Esophagus squamous epithelium (tissue), 5 donors: ENCODE results near the gene CDK11B. TPM values are rescaled to one million over a fixed set of nuclear protein-coding genes. Genes with fewer than 3 reads are reported as not detected.

ENCODE experiments used
- DNase-seq: peaks from one replicate; lab custom pipeline; 2025; lab: John Stamatoyannopoulos, UW
- H3K27ac ChIP-seq, 4 donors: fragments of 200-600 bp; sonication (generic); one replicate each; pipeline ENCODE4 v1.5.1; 2016 to 2019; ENCODE audit warnings: mild to moderate bottlenecking in 1 of 4
- H3K27me3 ChIP-seq, 4 donors: fragments of 200-600 bp; sonication (generic); 1 replicate in 3 of 4; 2 replicates in 1 of 4; pipeline versions ENCODE4 v1.5.1 to v1.6.0; 2017 to 2021; ENCODE audit warnings: antibody characterized with exemption in 1 of 4
- H3K36me3 ChIP-seq, 3 donors: fragments of 200-600 bp; sonication (generic); one replicate each; pipeline ENCODE4 v1.5.1; 2016 to 2019
- H3K4me1 ChIP-seq, 3 donors: fragments of 200-600 bp; sonication (generic); one replicate each; pipeline ENCODE4 v1.5.1; 2017 to 2019
- H3K4me3 ChIP-seq, 4 donors: fragments of 200-600 bp; sonication (generic); 1 replicate in 3 of 4; 2 replicates in 1 of 4; pipeline ENCODE4 v1.5.1; 2016 to 2019; ENCODE audit warnings: mild to moderate bottlenecking in 2 of 4, moderate library complexity in 1 of 4
- H3K9me3 ChIP-seq, 3 donors: fragments of 200-600 bp; sonication (generic); one replicate each; pipeline ENCODE4 v1.5.1; 2016 to 2019
- CTCF ChIP-seq, 6 experiments: fragments of 450-650 bp in 4 of 6; fragments of 200-600 bp in 2 of 6; sonication (generic) in 2 of 6; IDR thresholded peaks; one replicate each; pipeline ENCODE4 v1.5.1; 2016 to 2019; ENCODE audit warnings: antibody characterized with exemption in 6 of 6, mild to moderate bottlenecking in 4 of 6, moderate library complexity in 4 of 6
- POLR2A ChIP-seq, 4 donors: fragments of 450-650 bp; IDR thresholded peaks; one replicate each; pipeline ENCODE4 v1.6.1; 2017; ENCODE audit warnings: antibody characterized with exemption in 4 of 4, mild to moderate bottlenecking in 4 of 4, moderate library complexity in 3 of 4
- WGBS, 2 donors: methylation state at CpG; one replicate each; pipeline ENCODE4 v1.1.5; 2018; 5-methylcytosine and 5-hydroxymethylcytosine counted together
- intact Hi-C: fragments of 100-400 bp; cut with DNase I; formaldehyde crosslinking; loops from one replicate; pipeline ENCODE4 v1.15.0; 2022
- total RNA-seq, 4 donors: library from RNA; depleted of rRNA; stranded (reverse); fragments of >200 nt; gene quantifications; one replicate each; pipeline ENCODE4 v1.1.0, GENCODE V29; 2016
- donor health status: DM: yes; HTN: yes; CAD: no.

Gene CDK11B
- total RNA-seq, 4 donors from 2014 or later: 10.1 to 17.2 (median 13.7) TPM

GRCh38 chr1:1622788-1623094 lies 36.1 kb downstream of the CDK11B start:
- H3K27ac ChIP-seq: peak overlapping the region in 3 of 4 donors; percentile 30 to 63 (median 59)
- 94 to 97% methylated on average over 6 to 9 of the region's 17 CpGs for WGBS, 2 donors
- peaks cover 8 to 62% (median 10%) of the 10 kb centered on the region in 3 donors for H3K4me1 ChIP-seq
- H3K27me3 ChIP-seq: no peaks in the 10 kb centered on the region
- intact Hi-C loops: no loop called here
- no peak for DNase-seq
- TF ChIP-seq CTCF (IDR thresholded peaks at IDR 0.05): no peak
- no peak for TF ChIP-seq POLR2A (IDR thresholded peaks at IDR 0.05)
- no peaks in the 10 kb centered on the region for H3K9me3 ChIP-seq
- peaks cover 0 to 46% (median 3%) of the 10 kb centered on the region in 3 donors for H3K36me3 ChIP-seq
- no peak overlapping the region for H3K4me3 ChIP-seq

- intact Hi-C loops: no loop called here
- Histone ChIP-seq H3K9me3 (no peaks in the 10 kb centered on the region), H3K4me3 (no peak overlapping the region), H3K27ac (peak overlapping the region in 3 of 4 donors; percentile 42 to 63 (median 59)), H3K4me1 (peaks cover 10 to 64% (median 11%) of the 10 kb centered on the region in 3 donors), H3K27me3 (no peaks in the 10 kb centered on the region), H3K36me3 (peaks cover 0 to 51% (median 3%) of the 10 kb centered on the region in 3 donors)
- TF ChIP-seq CTCF (IDR thresholded peaks at IDR 0.05) (no peak), POLR2A (IDR thresholded peaks at IDR 0.05) (no peak)
- no peak for DNase-seq
- 48 to 67% methylated on average over 3 to 5 of the region's 21 CpGs for WGBS, 2 donors
These were observed 36.6 kb downstream of the CDK11B start for GRCh38 chr1:1622010-1622787.

GRCh38 chr1:1621173-1622009 lies 37.4 kb downstream of the CDK11B start:
- intact Hi-C loops: no loop called here
- Histone ChIP-seq H3K27me3 (no peaks in the 10 kb centered on the region), H3K4me3 (no peak overlapping the region), H3K27ac (peak overlapping the region in 3 of 4 donors; percentile 42 to 59 (median 51)), H3K36me3 (peaks cover 0 to 54% (median 3%) of the 10 kb centered on the region in 3 donors), H3K9me3 (no peaks in the 10 kb centered on the region), H3K4me1 (peaks cover 14 to 64% (median 14%) of the 10 kb centered on the region in 3 donors)
- no peak for DNase-seq
- WGBS, 2 donors: no CpG with 5 or more reads among the region's 31 CpGs
- TF ChIP-seq POLR2A (IDR thresholded peaks at IDR 0.05) (no peak), CTCF (IDR thresholded peaks at IDR 0.05) (no peak)

- H3K36me3 ChIP-seq: peaks cover 0 to 52% (median 3%) of the 10 kb centered on the region in 3 donors
- peaks cover 15 to 60% (median 17%) of the 10 kb centered on the region in 3 donors for H3K4me1 ChIP-seq
- no peaks in the 10 kb centered on the region for H3K27me3 ChIP-seq
- TF ChIP-seq CTCF (IDR thresholded peaks at IDR 0.05) (no peak), POLR2A (IDR thresholded peaks at IDR 0.05) (no peak)
- H3K9me3 ChIP-seq: no peaks in the 10 kb centered on the region
- no peak overlapping the region for H3K27ac ChIP-seq
- intact Hi-C loops: no loop called here
- 91% methylated on average over 12 of the region's 16 CpGs; no CpG with 5 or more reads in 1 of the 2 donors for WGBS, 2 donors
- H3K4me3 ChIP-seq: no peak overlapping the region
- no peak for DNase-seq
These were observed 38.2 kb downstream of the CDK11B start for GRCh38 chr1:1620433-1621139.
